ENCODE results near the gene MTO1.
A peak's percentile ranks its signal among the peaks of the same experiment; 100 is the strongest.

DNA sequence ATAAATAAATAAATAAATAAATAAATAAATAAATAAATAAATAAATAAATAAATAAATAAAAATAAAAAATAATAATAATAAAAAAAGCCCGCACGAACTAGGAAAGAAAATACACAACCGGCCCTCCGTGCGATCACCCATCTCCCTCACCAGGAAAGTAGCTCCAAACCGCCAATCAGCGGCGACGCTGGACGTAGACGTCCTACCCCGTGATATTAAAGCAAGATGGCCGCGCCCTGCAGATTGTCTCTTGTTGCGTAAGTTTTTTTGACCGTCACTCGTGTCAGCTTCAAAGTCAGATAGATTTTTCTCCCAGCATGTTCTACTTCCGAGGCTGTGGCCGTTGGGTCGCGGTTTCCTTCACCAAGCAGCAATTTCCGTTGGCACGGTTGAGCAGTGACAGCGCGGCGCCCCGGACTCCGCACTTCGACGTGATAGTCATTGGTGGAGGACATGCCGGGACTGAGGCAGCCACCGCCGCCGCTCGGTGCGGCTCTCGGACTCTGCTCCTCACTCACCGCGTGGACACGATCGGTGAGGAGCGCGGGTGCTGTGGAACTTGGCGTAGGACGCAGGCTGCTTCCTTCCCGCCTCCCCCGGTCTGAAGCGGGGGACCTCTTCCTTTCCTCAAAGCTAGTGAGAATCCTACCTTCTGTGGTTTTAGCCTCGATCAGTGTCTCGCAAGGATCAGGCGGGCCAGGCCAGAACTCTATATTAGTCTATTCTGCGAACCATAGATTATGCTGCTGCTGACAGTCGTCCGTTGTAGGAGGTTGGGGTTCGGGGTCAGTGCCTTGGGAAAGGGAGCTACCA, at the start of gene MTO1:
- TF ChIP-seq POLR2AphosphoS5 (IDR thresholded peaks at IDR 0.05) (peak; percentile 82), POLR2A (IDR thresholded peaks at IDR 0.05) (no peak)
- TF ChIP-seq, protein P1, sequence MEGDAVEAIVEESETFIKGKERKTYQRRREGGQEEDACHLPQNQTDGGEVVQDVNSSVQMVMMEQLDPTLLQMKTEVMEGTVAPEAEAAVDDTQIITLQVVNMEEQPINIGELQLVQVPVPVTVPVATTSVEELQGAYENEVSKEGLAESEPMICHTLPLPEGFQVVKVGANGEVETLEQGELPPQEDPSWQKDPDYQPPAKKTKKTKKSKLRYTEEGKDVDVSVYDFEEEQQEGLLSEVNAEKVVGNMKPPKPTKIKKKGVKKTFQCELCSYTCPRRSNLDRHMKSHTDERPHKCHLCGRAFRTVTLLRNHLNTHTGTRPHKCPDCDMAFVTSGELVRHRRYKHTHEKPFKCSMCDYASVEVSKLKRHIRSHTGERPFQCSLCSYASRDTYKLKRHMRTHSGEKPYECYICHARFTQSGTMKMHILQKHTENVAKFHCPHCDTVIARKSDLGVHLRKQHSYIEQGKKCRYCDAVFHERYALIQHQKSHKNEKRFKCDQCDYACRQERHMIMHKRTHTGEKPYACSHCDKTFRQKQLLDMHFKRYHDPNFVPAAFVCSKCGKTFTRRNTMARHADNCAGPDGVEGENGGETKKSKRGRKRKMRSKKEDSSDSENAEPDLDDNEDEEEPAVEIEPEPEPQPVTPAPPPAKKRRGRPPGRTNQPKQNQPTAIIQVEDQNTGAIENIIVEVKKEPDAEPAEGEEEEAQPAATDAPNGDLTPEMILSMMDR (IDR thresholded peaks at IDR 0.05): no peak
